HG03565 (cell line): ENCODE data around the gene PPP2R3B.
"Not testable (repeated sequence)": the region's sequence is repeated elsewhere in the genome, so short reads cannot be mapped to it uniquely, and the experiment has no call there.

Experiments used
- ATAC-seq: cut with Tn5 transposase; IDR thresholded peaks from one replicate; pipeline ENCODE4 v1.9.1; 2021; ENCODE audit warnings: mild to moderate bottlenecking, moderate library complexity; ENCODE audit not compliant: unreplicated experiment

PPP2R3B gene

DNA sequence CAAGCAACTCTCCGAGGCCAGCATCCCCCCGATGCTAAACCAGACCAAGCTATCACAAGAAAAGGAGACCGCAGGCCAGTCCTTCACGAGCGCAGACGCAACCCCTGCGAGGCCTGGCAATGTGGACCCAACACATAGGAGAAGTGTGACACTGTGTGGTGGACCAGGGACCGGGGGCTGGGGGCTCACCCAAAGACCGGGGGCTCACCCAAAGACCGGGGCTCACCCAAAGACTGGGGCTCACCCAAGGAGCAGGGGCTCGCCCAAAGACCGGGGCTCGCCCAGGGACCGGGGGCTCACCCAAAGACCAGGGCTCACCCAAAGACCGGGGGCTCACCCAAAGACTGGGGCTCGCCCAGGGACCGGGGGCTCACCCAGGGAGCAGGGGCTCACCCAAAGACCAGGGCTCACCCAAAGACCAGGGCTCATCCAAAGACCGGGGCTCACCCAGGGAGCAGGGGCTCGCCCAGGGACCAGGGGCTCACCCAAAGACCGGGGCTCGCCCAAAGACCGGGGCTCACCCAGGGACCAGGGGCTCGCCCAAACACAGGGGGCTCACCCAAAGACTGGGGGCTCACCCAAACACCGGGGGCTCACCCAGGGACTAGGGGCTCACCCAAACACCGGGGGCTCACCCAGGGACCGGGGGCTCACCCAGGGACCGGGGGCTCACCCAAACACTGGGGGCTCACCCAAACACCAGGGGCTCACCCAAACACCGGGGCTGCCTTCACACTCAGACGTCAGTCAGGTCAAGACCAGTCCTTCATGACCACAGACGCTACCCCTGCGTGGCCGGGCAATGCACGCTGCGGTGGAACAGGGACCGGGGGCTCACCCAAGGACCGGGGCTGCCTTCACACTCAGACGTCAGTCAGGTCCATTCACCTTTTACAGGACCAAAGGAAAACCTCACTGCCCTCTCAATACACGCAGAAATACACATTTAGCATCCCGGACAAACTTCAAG, 32.9 kb downstream of the PPP2R3B start:
- no peak for ATAC-seq

DNA sequence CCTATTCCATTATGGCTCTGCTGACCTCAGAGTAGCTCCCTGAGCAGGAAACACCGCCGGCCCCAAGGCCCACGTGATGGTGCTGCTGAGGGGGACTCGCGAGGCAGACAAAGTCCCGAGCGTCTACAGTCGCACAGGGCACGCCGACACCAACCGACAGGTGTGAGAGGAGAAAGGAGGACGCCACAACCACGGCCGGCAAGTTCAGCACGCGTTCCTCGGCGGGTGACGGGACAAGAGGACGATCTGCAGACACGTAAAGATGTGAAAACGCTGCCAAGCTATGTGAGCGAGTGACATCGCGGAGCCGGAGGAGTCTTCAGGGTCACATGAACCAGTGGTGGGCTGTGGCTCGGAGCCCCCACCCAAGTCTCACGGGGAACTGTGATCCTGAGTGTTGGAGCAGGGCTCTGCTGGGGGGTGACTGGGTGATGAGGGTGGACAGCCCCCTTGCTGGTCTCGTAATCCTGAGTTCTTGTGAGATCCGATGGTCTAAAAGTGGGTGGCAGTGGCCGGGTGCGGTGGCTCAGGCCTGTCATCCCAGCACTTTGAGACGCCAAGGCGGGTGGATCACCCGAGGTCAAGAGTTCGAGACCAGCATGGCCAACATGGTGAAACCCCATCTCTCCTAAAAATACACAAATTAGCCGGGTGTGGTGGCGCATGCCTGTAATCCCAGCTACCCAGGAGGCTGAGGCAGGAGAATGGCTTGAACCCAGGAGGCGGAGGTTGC, 34.0 kb downstream of the PPP2R3B start:
- no peak for ATAC-seq

DNA sequence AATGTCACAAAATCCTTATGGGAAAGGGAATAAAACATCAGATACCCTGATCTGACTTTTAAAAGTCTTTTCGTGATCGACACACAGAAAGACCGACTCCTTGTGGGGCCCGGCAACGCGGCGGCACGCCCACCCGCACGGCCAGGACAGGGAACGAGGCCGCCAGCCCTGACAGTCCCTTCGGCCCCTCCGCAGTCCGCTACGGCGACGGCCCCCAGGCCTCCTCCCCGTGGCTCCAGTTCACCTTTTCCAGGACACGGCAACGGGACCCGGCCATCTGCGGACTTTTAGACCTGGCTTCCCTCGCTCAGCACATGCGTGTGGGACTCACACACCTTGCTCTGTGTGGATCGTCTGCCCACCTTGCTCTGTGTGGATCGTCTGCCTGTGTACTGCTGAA, 34.5 kb downstream of the PPP2R3B start:
- ATAC-seq: no peak

DNA sequence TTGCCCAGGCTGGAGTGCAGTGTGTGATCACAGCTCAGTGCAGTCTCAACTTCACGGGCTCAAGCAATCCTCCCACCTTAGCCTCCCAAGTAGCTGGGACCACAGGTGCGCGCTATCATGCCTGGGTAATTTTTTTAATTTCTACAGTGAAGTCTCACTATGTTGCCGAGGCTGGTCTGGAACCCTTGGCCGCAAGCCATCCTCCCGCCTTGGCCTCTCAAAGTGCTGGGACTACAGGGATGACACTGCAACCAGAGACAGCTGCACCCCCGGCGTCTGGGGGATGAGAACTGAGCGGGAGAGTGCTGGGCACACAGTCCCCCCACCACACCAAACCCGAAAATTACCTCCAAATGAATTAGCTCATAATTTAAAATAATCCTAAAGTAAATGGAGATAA, 35.0 kb downstream of the PPP2R3B start:
- no peak for ATAC-seq

DNA sequence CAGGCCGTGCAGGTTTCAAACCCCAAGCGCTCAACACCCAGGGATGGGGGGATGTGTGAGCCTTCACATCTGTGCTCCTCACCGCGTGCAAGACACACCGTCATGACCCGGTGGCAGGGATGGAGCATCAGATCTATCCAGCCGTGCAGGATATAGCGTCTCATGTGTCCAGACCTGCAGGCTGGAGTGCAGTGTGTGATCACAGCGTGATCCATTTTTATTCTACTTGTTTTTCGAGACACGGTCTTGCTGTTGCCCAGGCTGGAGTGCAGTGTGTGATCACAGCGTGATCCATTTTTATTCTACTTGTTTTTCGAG, 35.4 kb downstream of the PPP2R3B start:
- ATAC-seq: not testable (repeated sequence)

DNA sequence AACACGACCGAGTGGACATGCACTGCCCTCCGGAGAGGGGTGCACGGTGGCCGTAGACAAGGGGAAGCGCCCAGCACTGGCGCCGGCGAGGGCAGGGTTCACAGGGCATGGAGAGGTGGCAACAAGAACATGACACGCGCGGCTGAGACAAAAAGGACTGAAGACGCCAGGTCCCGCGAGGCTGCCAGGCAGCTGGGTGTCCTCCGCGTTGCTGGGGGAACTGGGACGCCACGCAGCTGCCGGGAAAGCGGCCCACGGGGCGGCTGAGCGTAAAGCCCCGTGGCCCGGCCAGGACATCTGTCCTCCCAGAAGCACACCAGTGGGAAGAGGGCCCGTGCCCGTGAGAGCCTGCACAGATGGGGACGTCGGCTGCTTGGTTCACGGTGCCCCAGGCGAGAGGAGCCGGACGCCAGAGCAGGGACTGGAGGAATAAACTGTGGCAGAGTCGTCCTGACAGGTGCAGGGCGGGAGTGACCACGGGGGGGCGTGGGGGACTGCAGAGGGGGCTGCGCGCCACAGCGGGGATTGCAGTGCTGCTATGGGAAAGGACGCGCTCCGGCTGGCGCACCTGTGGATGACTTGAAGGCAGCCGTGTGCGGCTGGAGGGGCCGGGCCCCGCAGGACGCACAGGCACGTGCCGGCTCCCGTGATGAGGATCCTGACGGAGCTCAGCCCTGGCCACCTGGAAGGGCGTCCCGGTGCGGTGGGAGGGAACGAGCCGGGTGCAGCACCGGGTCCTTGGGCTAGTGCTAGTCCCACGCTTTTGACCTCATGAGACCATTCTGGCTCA, 36.0 kb downstream of the PPP2R3B start:
- no peak for ATAC-seq

DNA sequence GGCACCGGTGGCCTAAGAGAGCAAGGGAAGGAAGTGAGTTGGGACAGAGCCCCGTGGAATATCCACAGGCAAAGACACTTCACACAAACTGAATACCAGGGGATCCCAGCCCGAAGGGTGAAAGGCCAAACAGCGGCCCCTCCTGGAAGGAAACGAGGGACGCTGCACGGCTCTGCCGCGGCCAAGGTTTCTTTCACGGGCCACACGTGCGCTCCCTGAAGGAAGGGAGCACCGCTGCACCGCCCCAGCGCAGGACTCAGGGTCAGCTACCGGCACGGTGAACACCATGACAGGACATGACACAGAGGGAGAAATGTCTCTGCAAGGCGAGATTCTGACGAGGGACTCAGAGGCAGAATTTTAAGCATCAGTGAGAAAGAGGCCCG, 36.6 kb downstream of the PPP2R3B start:
- ATAC-seq: no peak

GRCh38 chrX:349702-350101, 37.0 kb downstream of the PPP2R3B start:
- no peak for ATAC-seq

GRCh38 chrX:349196-349595, 37.5 kb downstream of the PPP2R3B start:
- no peak for ATAC-seq

GRCh38 chrX:348461-349117, 38.1 kb downstream of the PPP2R3B start:
- no peak for ATAC-seq

- no peak for ATAC-seq
These were observed 39.2 kb downstream of the PPP2R3B start for GRCh38 chrX:347351-348117.

GRCh38 chrX:346034-346813, 40.5 kb downstream of the PPP2R3B start:
- no peak for ATAC-seq

- ATAC-seq: no peak
These were observed 41.4 kb downstream of the PPP2R3B start for GRCh38 chrX:345020-345925.

DNA sequence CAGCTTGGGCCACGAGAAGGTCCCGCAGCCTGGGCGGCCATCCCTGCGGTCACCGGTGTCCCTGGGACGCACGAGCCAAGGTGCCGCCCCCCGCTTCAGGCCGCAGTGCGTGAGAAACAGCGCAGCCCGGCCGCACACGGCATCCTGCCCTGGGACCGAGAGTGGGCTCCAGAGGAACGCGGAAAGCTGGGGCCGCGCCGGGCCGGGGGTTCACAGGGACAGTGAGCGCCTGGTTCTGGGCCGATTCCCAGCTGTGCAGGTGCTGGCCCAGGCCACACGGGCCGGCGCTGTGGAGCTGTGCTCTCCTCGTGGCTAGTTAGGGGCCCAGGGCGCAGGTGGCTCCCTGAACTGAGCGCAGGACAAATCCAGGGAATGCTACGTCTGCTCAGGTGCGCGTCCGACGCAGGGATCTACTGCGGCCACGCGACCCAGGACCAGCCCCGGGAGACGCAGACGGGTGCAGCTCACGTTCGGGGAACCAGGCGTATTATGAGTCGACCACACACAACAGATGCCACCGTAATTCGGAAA, 42.3 kb downstream of the PPP2R3B start:
- no peak for ATAC-seq

DNA sequence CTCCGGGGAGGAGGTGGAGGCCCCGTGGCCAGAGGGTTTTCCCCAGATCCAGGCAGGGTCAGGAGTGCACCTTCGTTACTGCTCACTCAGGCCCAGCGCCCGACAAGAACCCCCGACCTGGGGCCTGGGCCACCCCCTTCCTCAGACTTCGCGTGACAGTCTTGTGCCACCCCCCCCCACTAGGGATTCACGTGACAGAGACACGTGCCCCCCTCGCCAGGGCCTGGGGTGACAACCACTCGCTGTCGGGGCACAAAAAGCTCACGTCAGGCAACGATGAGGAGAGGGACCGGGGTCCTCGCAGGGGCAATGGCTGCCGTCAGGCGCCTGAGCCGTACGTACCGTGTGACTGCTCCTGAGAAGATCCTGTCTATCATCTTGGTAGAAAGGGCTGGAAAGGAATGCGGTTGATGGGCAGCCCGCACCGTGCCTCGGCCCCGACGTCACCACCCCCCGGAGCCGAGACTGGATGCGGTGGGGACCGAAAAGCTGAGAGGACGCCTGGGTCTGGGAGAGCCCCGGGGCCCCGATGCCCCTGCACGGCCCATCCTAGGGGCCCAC, 45.1 kb downstream of the PPP2R3B start:
- no peak for ATAC-seq

- no peak for ATAC-seq
These were observed 45.9 kb downstream of the PPP2R3B start for GRCh38 chrX:340641-341423.

DNA sequence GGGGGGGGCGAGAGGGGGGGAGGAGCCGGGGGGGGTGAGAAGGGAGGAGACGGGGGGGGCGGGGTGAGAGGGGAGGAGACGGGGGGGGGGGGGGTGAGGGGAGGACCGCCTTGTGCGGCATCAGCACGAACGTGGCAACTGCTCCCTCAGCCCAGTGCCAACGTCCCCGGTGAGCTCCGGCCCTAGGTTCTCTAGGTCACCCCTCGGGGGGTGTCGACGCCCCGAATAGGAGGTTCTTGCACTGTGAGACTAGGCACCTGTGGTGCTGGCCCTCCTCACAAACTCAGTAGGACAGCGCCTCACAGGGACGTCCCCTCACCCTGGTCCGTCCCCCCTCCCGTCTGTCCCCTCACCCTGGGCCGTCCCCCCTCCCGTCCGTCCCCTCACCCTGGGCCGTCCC, 46.6 kb downstream of the PPP2R3B start:
- no peak for ATAC-seq
